GM18868 (cell line): ENCODE measurements around the gene MARVELD1.

Source experiments
- ATAC-seq: cut with Tn5 transposase; IDR thresholded peaks from one replicate; pipeline ENCODE4 v1.9.1; 2021; ENCODE audit warnings: mild to moderate bottlenecking, moderate library complexity; ENCODE audit not compliant: unreplicated experiment

Gene MARVELD1

GRCh38 chr10:97719602-97720001 is 6.1 kb downstream of the MARVELD1 start:
- no peak for ATAC-seq

- ATAC-seq = no peak
These were observed 8.6 kb downstream of the MARVELD1 start for GRCh38 chr10:97721871-97722780.

DNA sequence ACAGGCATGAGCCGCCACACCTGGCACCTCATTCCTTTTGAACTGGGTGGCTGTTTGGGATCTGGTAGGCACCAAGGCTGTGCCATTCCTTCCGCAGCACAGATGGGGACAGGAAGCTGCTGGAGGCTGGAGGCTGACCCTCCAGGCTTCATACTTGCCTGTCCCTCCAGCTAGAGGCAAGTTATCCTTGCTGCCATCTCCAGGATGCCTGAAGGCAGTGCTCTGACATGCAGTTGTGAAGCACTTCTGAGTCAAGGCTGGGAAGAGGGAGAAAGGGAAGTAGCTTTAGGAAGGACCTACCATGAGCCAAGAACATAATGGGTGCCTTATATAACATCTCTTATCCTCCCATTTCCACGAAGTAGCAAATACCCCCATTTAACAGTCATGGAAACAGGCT is 9.5 kb downstream of the MARVELD1 start:
- ATAC-seq = no peak

DNA sequence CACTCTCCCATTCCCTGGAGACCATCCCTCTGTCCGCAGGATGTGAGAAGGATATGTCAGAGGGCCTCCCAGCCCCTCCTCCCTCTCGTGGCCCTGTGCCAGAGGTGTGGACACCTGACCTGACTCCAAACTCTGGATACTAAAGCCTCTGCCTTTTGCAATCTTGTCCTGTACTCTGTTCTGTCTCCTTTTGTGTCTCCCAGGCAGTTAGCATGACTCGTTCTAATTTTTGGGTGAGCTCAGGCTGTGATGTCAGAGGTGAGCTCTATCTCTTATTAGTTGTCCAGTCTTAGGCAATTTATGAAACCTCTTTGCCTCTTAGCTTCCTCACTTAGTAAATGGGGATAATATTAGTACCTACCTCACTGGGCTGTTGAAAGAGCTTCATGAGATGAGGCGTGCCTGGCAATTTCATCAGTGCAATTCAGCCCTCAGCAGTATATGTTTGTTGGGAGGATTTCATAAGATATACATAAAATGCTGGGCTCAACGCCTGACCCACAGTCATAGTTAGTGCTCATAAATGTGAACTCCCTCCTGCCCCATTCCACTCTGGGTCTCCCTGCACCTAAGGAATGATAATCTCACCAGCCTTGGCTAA is 10.9 kb downstream of the MARVELD1 start:
- ATAC-seq = no peak

DNA sequence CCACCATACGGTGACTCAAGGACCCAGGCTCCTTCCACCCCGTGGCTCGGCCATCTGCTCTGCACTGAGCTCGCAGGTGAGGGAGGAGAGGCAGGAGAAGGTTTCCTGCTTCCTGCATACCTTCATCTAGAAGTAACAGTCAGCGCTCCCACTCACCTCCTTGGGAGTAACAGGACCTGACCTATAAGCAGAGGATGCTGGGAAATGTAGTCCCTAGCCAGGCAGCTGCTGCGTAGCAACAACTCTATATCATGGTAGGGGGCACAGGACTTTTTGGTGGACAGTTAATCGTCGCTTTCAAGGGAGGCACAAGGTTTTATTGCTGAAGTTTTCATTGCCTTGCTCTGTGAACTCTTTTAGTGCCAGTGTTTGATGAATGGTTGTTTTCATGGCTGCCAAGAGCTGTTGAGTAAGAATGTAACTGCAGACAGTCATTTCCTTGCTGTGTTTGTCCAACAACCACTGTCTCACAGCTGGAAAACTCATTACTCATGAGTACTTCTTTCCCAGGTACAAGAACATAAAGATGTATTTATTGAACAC is 13.2 kb downstream of the MARVELD1 start:
- no peak for ATAC-seq

DNA sequence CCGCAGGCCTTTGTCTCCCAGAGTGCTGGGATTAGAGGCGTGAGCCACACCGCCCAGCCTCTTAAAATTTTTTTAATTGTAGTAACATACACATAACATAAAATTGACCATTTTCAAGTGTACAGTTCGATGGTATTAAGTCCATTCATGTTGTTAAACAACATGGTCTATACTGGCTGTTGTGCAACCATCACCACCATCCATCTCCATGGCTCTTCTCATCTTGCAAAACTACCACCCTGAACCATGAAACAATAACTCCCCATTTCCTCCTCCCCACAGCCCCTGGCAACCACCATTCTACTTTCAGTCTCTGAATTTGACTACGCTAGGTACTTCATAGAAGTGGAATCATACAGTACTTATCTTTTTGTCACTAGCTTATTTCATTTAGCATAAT is 15.5 kb downstream of the MARVELD1 start:
- ATAC-seq = no peak

- no peak for ATAC-seq
These were observed 18.0 kb downstream of the MARVELD1 start for GRCh38 chr10:97731346-97732051.

DNA sequence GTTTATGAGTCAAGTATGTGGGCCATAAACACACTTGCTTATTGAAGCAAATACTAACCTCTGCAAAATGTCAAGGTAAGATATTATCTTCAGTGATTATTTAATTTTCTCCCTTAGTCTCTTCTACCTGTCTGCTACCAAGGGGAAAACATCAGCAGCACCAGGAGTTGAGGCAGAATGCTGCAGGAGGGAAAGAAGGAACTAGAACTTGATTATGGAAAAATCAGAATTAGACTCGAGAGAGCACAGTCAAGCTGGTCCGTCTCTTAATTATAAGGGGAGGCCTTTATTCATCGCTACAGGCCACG is 18.5 kb downstream of the MARVELD1 start:
- ATAC-seq = no peak

- no peak for ATAC-seq
These were observed 19.7 kb downstream of the MARVELD1 start for GRCh38 chr10:97733256-97733655.

DNA sequence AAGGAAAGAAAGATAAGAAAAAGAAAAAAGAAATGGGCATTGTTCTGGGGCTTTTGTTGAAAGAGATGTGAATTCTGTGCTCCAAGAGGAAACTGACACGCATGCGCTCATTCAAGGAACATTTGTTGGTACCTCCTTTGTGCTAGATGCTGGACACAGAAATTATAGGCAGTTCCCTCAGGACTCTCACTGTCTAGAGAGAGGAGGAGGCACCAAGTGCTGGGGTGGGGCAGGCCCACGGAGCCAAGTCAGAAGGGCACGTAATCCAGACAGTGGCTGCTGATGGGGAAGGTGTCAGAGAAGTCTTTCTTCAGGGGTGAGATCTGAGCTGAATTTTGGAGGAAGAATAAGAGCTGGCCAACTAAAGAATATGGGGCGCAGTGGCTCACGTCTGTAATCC is 20.5 kb downstream of the MARVELD1 start:
- ATAC-seq = no peak

DNA sequence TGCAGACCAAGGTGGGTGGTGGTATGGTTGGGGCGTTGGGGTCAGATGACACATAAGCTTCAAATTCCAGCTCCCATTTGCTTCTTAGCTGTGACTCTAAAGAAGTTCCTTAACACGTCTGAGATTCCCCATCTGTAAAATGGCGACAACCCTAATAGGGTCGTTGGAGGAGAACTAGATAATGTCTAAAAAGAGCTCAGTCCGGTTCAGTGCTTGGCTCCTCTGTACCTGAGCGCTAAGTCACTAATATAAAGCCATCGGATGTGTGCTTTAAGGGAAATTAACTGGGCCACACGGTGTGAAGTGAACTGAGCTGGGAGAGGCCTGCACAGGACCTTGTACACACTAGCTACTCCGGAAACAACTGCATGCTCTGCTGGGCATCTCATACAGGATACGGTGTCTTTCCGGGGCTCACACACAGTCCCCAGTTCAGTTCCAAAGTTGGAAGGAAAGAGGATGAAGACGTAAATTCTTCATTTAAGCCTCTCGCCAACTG is 22.9 kb downstream of the MARVELD1 start:
- ATAC-seq = peak; percentile 66

GRCh38 chr10:97736902-97737769 is 23.6 kb downstream of the MARVELD1 start, which contains the start of gene ZFYVE27:
TSS of gene ZFYVE27 (plus strand) at chr10:97737128. CDS start at chr10:97738478, 1,350 bp downstream.
- ATAC-seq = peak; percentile 85

DNA sequence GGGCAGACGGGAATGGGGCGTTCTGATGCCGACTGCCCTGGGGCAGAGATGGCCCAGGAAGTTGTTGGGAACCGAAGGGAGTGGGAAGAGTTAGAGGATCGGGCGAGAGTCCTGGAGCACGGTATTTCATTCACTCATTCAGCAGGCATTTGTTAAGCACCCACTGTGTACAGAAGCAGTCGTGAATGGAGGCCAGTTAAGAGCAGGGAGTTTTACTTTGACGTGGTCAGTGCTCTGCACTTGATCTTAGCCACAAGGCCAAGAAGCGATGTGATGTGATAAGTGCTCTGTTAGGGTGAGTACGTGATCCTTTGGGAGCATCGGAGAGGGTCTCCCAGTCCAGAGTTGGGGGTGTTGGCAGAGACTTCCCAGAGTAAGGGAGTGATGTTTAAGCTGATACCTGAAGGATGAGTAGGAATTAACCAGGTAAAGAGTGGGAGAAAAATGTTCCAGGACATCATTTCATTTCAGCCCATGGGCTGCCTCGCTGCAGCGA is 24.3 kb downstream of the MARVELD1 start:
- peak; percentile 7 for ATAC-seq

- no peak for ATAC-seq
These were observed 25.1 kb downstream of the MARVELD1 start for GRCh38 chr10:97738616-97739015.

GRCh38 chr10:97740613-97741012 is 27.1 kb downstream of the MARVELD1 start:
- ATAC-seq = no peak

DNA sequence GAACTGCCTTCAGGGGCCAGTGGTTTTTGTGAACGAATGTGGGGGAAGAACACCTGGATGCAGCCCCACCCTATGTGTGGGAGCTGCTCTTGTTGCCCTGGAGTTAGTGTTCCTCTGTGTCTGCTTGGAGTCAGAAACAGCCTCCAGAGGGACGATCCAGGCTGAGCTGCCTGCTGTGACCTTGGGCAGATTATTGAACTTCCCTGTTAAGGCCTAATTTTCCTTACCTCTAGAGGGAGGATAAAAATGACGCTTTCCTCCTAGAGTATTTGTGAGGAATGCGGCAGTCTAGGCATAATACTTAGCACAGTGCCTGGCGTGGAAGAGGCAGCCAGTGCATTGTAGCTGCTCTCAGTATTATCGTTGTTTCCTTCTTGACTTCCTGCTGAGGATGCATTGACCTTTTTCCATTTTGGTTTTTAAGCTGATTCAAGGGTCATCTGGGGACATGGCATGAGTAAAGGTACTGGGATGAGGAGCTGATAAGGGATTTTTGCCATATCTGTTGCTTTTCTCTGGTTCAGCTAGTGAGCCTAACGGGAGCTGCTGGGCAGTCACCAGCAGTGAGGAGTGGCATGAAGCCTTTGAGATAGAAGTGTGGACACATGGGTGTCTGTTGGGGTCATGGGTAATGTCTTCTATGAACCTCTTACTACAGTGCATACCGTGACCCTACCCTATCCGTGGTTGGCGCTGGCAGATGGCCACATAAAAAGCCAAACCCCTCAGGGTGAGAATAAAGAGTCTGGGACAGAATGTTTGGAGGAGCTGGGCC is 29.8 kb downstream of the MARVELD1 start:
- no peak for ATAC-seq

DNA sequence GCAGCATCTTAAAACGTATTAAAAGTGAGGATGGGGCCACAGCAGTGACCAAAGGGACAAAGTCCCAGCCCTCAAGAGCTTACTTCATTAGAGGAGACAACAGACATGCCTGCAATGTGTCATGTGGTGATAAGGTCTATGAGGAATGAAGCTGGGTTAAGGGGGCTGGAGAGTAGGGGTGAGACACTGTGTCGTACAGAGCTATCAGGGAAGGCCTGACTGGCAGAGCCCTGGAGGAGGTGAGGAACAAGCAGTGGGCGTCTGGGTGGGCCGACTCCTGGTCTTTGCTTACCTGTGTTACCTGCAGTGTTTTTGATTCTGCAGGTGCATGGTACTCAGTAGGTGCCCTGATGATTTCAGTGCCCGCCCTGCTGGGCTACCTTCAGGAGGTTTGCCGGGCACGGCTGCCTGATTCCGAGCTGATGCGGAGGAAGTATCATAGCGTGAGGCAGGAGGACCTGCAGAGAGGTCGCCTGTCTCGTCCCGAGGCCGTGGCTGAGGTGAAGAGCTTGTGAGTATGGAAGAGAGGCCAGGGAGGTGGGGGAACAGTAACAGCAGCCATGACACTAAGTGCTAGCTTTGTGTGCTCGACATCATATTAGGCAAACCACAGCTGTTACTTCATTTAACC is 31.0 kb downstream of the MARVELD1 start:
- ATAC-seq = no peak

DNA sequence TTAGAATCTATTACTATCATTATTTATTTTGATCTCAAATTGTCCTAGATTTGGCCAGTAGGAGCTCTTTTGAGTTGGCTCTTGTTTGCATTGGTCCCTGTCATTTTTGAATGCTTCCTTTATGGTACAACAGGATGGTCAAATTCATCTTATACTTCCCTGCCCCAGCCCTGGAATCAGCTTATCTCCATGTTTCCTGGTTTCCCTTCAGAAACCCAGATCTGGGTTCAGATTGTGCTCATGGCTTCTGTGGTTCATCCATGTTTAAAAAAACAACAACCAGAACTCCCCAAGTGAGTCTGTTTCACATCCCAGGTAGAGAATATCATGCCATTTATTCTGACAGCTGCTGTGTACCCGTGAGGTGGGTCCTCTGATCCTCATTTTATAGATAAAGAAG is 34.0 kb downstream of the MARVELD1 start:
- ATAC-seq = no peak

DNA sequence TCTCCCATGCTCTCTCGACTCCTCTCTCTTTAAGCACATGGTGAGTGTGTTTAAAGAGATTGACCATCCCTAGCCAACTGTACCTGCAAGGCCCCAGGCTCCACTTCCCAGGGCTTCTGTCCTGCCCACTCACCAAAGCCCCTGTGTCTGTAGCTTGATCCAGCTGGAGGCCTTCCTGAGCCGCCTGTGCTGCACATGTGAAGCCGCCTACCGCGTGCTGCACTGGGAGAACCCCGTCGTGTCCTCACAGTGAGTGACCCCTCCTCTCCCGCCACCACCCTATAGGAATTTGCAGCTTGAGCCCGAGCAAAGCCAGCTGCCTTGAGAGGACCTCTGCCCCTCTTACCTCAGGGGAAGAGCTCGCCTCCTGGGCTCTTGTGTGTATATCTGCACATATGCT is 34.6 kb downstream of the MARVELD1 start:
- no peak for ATAC-seq
